Activated T-helper 1 cell treated with anti-CD3 and anti-CD28 coated beads, Interleukin-2, amount 50 U/mL, for 16 hours (primary cell): ENCODE data around the gene CYP2E1.
"Not testable (repeated sequence)": the region's sequence is repeated elsewhere in the genome, so short reads cannot be mapped to it uniquely, and the experiment has no call there.

Experiments
- DNase-seq, 2 donors: peaks; one replicate each; pipeline ENCODE4 v3.0.0-alpha.2; 2020; ENCODE audit warnings: low read depth in 1 of 2, low spot score in 1 of 2

Gene CYP2E1

GRCh38 chr10:133569801-133570200 is 42.6 kb downstream of the CYP2E1 start:
- DNase-seq: not testable (repeated sequence)

GRCh38 chr10:133572055-133572454 is 44.9 kb downstream of the CYP2E1 start:
- DNase-seq: not testable (repeated sequence)

GRCh38 chr10:133573460-133573859 is 46.3 kb downstream of the CYP2E1 start:
- DNase-seq: not testable (repeated sequence)

GRCh38 chr10:133577037-133577436 is 49.9 kb downstream of the CYP2E1 start:
- not testable (repeated sequence) for DNase-seq
